Psoas muscle (tissue), 8 donors: Measurements from ENCODE around the gene SLC2A9. TPM values are rescaled to one million over a fixed set of nuclear protein-coding genes. Genes with fewer than 3 reads are reported as not detected.

ENCODE experiments used
- ATAC-seq, 4 donors: fragments of 200-7000 bp; cut with Tn5 transposase; one replicate each; pipeline ENCODE4 v1.9.1; 2020; ENCODE audit warnings: moderate library complexity in 3 of 4, mild to moderate bottlenecking in 2 of 4
- DNase-seq, 2 donors: peaks; one replicate each; pipeline ENCODE4 v3.0.0-alpha.2; 2020
- H3K27ac ChIP-seq: fragments of 200-600 bp; one replicate; pipeline ENCODE4 v1.8.0; 2022
- H3K27me3 ChIP-seq, 3 donors: fragments of 200-600 bp in 1 of 3; one replicate each; pipeline versions ENCODE4 v1.6.1 to v1.8.0; 2013 to 2022; ENCODE audit warnings: low read length in 2 of 3, mild to moderate bottlenecking in 2 of 3, moderate library complexity in 1 of 3; ENCODE audit not compliant: insufficient read depth in 3 of 3
- H3K36me3 ChIP-seq, 2 donors: fragments of 200-600 bp in 1 of 2; one replicate each; pipeline versions ENCODE4 v1.6.1 to v1.8.0; 2013 to 2022; ENCODE audit warnings: low read depth in 1 of 2, mild to moderate bottlenecking in 1 of 2, moderate library complexity in 1 of 2; ENCODE audit not compliant: insufficient read depth in 1 of 2
- H3K4me1 ChIP-seq: fragments of 200-600 bp; one replicate; pipeline ENCODE4 v1.8.0; 2022
- H3K4me3 ChIP-seq: fragments of 200-600 bp; one replicate; pipeline ENCODE4 v1.8.0; 2022; ENCODE audit warnings: mild to moderate bottlenecking
- H3K9me3 ChIP-seq: fragments of 200-600 bp; one replicate; pipeline ENCODE4 v1.8.0; 2022
- WGBS, 3 donors: extraction: QIAGEN DNeasy Blood & Tissue Kit; methylation state at CpG; one replicate each; pipeline versions ENCODE4 v1.1.6 to v1.1.7; 2013; 5-methylcytosine and 5-hydroxymethylcytosine counted together
- intact Hi-C, 2 donors: fragments of 100-400 bp; cut with DNase I; formaldehyde crosslinking; loops; one replicate each; pipeline versions ENCODE4 v1.11.0 to v1.14.2; 2022
- polyA plus RNA-seq, 3 donors: library from polyadenylated mRNA; stranded (reverse); fragments of 200-250 nt; gene quantifications; one replicate each; pipeline ENCODE4 v1.2.3, GENCODE V29; 2013
- total RNA-seq, 4 donors: library from RNA; stranded (reverse); fragmentation: NEBNext Ultra II Directional in 2 of 4; extraction: Animal tissue kit (Norgen Biotek cat#: 25700) in 2 of 4; gene quantifications; one replicate each; pipeline versions ENCODE4 v1.2.1 to v1.2.4, GENCODE V29; 2021 to 2023
- TF ChIP-seq, protein P1 (sequence below): fragments of 200-600 bp; IDR thresholded peaks from one replicate; pipeline ENCODE4 v1.8.0; 2022; ENCODE audit warnings: antibody characterized with exemption
- donor health status: healthy with polysubstance abuse.
- donor health status: DM: no; HTN: no; CAD: no; lungs with moderate emphysema.
- donor health status: Bipolar disorder and iron deficiency.
- donor health status: healthy.
- donor health status: DM: yes; HTN: yes; CAD: no.
- donor health status: DM: no; HTN: no; CAD: no.
- donor health status: DM: no; HTN: no; CAD: no.
- donor health status: DM: yes; HTN: yes; CAD: no.

Gene SLC2A9
- total and polyA plus RNA-seq, 7 donors = 0.37 to 2.7 (median 1.3) TPM

DNA sequence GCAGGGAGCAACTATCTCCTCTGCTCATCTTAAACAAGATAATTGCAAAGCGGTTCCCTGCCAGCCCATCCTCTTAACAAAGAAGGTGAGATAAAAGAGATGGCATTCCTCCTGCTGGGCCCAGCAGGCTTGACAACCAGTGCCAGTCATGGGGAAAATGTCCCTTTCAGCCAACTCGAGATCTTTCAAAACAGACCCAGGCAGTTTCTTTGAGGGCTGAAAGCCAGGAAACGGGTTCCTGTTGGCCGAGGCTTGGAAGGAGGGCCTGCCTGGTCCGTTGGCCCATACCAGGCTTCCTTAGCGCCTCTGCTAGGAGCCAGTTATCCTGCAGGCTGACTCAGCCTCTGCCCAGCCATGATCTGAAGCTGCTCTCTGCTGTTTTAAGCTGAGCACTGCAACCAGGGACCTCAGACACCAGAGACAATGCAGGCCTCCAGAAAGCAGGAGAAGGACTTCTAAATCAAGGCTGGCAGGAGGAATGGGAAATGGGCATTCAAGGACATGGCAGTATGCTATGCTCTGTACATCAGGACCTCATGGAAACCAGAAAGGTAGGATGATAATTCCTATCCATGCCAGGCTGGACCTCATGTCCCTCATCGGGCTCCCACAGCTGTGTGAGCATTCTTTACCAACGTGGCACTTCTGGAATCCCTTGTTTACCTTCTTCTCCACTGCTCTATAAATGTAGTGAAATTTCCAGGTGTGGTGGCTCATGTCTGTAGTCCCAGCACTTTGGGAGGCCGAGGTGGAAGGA lies 42.4 kb upstream of the SLC2A9 start:
- H3K27ac ChIP-seq = no peak overlapping the region
- 32 to 36% (median 33%) methylated on average over 9 of the region's 9 CpGs for WGBS, 3 donors

DNA sequence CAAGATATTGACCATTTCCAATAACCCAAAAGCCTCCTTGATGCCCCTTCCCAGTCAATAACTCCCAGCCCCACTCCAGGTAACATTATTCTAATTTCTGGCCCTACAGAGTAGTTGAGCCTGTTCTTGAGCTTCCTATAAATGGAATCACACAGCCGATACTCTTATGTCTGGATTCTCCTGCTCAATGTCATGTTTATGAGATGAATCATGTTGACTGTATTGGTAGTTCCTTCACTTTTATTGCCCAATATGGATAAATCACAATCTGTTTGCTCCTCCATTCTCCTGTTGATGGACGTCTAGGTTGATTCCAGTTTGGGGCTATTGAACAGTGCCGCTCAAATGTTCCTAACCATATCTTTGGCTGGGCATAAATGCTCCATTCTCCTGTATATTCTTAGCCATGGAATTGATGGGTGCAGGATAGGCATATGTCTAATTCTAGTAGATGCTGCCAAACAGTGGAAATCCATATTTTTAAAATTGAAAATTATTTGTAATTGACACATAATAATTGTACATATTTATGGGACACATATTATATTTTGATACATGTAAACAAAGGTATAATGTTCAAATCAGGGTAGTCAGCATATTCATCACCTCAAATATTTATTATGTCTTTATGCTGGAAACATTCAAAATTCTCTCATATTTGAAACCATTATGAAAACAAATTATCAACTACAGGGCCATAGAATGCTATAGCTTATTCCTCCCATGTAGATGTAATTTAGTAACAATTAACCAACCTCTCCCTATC lies 40.5 kb upstream of the SLC2A9 start:
- Histone ChIP-seq H3K27ac (no peak overlapping the region), H3K9me3 (no peaks in the 10 kb centered on the region), H3K4me3 (no peak overlapping the region), H3K36me3 (peaks cover 3 to 24% of the 10 kb centered on the region in 2 donors), H3K4me1 (peaks cover 3% of the 10 kb centered on the region), H3K27me3 (no peaks in the 10 kb centered on the region)
- WGBS, 3 donors = 91 to 96% (median 93%) methylated on average over 3 of the region's 3 CpGs
- ATAC-seq (no peak), DNase-seq (no peak)
- intact Hi-C loops = loop anchor here (5.0 to 10.0 kb wide), 3 partner anchors 45 to 300 kb away; no protein-coding TSS in a partner anchor
- TF ChIP-seq, protein P1, sequence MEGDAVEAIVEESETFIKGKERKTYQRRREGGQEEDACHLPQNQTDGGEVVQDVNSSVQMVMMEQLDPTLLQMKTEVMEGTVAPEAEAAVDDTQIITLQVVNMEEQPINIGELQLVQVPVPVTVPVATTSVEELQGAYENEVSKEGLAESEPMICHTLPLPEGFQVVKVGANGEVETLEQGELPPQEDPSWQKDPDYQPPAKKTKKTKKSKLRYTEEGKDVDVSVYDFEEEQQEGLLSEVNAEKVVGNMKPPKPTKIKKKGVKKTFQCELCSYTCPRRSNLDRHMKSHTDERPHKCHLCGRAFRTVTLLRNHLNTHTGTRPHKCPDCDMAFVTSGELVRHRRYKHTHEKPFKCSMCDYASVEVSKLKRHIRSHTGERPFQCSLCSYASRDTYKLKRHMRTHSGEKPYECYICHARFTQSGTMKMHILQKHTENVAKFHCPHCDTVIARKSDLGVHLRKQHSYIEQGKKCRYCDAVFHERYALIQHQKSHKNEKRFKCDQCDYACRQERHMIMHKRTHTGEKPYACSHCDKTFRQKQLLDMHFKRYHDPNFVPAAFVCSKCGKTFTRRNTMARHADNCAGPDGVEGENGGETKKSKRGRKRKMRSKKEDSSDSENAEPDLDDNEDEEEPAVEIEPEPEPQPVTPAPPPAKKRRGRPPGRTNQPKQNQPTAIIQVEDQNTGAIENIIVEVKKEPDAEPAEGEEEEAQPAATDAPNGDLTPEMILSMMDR = no peak

More for the DNA sequence above, 42.4 kb upstream of the SLC2A9 start:
- intact Hi-C loops = loop anchor here (5.0 to 10.0 kb wide), 3 partner anchors 46 to 301 kb away; no protein-coding TSS in a partner anchor
- H3K36me3 ChIP-seq = peaks cover 3 to 41% of the 10 kb centered on the region in 2 donors
- no peak overlapping the region for H3K4me3 ChIP-seq
- no peaks in the 10 kb centered on the region for H3K27me3 ChIP-seq
- ATAC-seq (peak; percentile 84 to 98 (median 94)), DNase-seq (peak; percentile 67 to 76)
- H3K9me3 ChIP-seq = no peaks in the 10 kb centered on the region
- H3K4me1 ChIP-seq = peaks cover 3% of the 10 kb centered on the region
- TF ChIP-seq, protein P1 = peak; percentile 57

DNA sequence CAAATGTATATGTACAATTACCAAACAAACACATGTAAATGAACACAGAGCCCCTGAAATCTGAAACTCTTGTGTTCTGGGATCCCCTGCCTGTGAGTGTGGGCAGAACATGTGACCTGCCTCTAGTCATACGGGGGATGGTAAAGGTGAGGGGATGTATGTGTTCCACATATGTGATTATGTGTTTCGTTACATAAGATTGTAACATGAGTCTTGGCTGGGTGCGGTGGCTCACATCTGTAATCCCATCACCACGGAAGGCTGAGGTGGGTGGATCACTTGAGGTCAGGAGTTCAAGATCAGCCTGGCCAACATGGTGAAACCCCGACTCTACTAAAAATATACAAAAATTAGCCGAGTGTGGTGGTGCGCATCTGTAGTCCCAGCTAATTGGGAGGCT lies 37.1 kb upstream of the SLC2A9 start:
- H3K36me3 ChIP-seq = peaks cover 0 to 6% of the 10 kb centered on the region in 2 donors
- H3K27me3 ChIP-seq = no peaks in the 10 kb centered on the region
- DNase-seq = no peak
- no peak overlapping the region for H3K4me3 ChIP-seq
- 82 to 93% (median 85%) methylated on average over 7 of the region's 7 CpGs for WGBS, 3 donors
- intact Hi-C loops = no loop called here
- no peaks in the 10 kb centered on the region for H3K9me3 ChIP-seq
- no peak overlapping the region for H3K27ac ChIP-seq
- no peaks in the 10 kb centered on the region for H3K4me1 ChIP-seq
- TF ChIP-seq, protein P1 = no peak
- no peak for ATAC-seq

DNA sequence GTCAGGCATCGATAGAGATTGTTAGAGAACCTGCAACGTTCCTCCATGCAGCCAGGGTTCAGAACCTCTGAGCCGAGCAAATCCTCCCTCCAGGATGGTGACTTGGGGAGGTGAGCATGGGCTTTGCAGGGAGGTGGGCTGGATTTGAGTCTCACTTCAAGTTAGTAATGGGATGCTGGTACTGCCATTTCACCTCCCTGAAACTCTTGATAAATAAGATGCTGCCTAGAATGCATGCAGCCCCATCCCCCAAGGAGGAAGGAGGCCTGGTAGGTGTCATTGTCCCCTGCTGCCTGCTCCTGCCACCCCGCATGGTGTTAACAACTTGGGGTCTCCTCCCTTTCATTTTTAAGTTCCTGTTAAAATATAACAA lies 35.7 kb upstream of the SLC2A9 start:
- no peaks in the 10 kb centered on the region for H3K4me1 ChIP-seq
- TF ChIP-seq, protein P1 = no peak
- H3K27ac ChIP-seq = no peak overlapping the region
- DNase-seq (no peak), ATAC-seq (no peak)
- H3K4me3 ChIP-seq = no peak overlapping the region
- WGBS, 3 donors = 81 to 90% (median 88%) methylated on average over 4 of the region's 4 CpGs
- intact Hi-C loops = no loop called here
- H3K36me3 ChIP-seq = no peaks in the 10 kb centered on the region
- H3K27me3 ChIP-seq = no peaks in the 10 kb centered on the region
- H3K9me3 ChIP-seq = no peaks in the 10 kb centered on the region
